Tibial nerve (tissue), 4 donors: Measurements from ENCODE around the gene PICK1. TPM values are rescaled to one million over a fixed set of nuclear protein-coding genes. Genes with fewer than 3 reads are reported as not detected.

Experiments used
- DNase-seq, 2 donors: peaks; one replicate each; pipeline ENCODE4 v3.0.0-alpha.2; 2019; ENCODE audit warnings: low spot score in 2 of 2
- H3K27ac ChIP-seq, 4 donors: fragments of 200-600 bp; sonication (generic) in 3 of 4; one replicate each; pipeline ENCODE4 v1.5.1; 2017 to 2019; ENCODE audit warnings: mild to moderate bottlenecking in 1 of 4
- H3K27me3 ChIP-seq, 2 donors: fragments of 200-600 bp; sonication (generic) in 1 of 2; one replicate each; pipeline versions ENCODE4 v1.5.1 to v1.6.0; 2017 to 2019
- H3K36me3 ChIP-seq, 3 donors: fragments of 200-600 bp; sonication (generic); one replicate each; pipeline ENCODE4 v1.5.1; 2018 to 2019
- H3K4me1 ChIP-seq, 4 donors: fragments of 200-600 bp; sonication (generic) in 3 of 4; one replicate each; pipeline ENCODE4 v1.5.1; 2017 to 2019
- H3K4me3 ChIP-seq, 4 donors: fragments of 200-600 bp; sonication (generic) in 3 of 4; one replicate each; pipeline ENCODE4 v1.5.1; 2017 to 2019; ENCODE audit warnings: mild to moderate bottlenecking in 1 of 4, moderate library complexity in 1 of 4
- H3K9me3 ChIP-seq, 4 donors: fragments of 200-600 bp; sonication (generic) in 3 of 4; one replicate each; pipeline ENCODE4 v1.5.1; 2017 to 2019
- CTCF ChIP-seq, 5 experiments: fragments of 200-600 bp in 3 of 5; fragments of 450-650 bp in 2 of 5; sonication (generic) in 3 of 5; IDR thresholded peaks; one replicate each; pipeline ENCODE4 v1.5.1; 2016 to 2019; ENCODE audit warnings: antibody characterized with exemption in 5 of 5, mild to moderate bottlenecking in 3 of 5, moderate library complexity in 2 of 5
- EP300 ChIP-seq, 2 donors: sonication (generic); formaldehyde crosslinking; IDR thresholded peaks; one replicate each; pipeline ENCODE4 v1.6.1; 2017; ENCODE audit warnings: antibody characterized with exemption in 2 of 2, mild to moderate bottlenecking in 1 of 2
- POLR2A ChIP-seq, 2 donors: fragments of 450-650 bp; IDR thresholded peaks; one replicate each; pipeline ENCODE4 v1.6.1; 2017; ENCODE audit warnings: antibody characterized with exemption in 2 of 2, mild to moderate bottlenecking in 2 of 2, moderate library complexity in 2 of 2
- WGBS, 2 donors: methylation state at CpG; one replicate each; pipeline ENCODE4 v1.1.5; 2018; 5-methylcytosine and 5-hydroxymethylcytosine counted together
- total RNA-seq, 4 donors: library from RNA; depleted of rRNA; stranded (reverse); fragments of >200 nt; gene quantifications; one replicate each; pipeline ENCODE4 v1.1.0, GENCODE V29; 2016

The PICK1 gene
- total RNA-seq, 4 donors from 2014 or later: 32.1 to 49.8 (median 44.2) TPM

- DNase-seq: no peak
- TF ChIP-seq POLR2A (IDR thresholded peaks at IDR 0.05): no peak
- no peak for TF ChIP-seq CTCF (IDR thresholded peaks at IDR 0.05)
- no peak for TF ChIP-seq EP300 (IDR thresholded peaks at IDR 0.05)
- 89 to 97% methylated on average over 8 of the region's 8 CpGs for WGBS, 2 donors
- peaks cover 0 to 55% (median 21%) of the 10 kb centered on the region in 4 donors for H3K4me1 ChIP-seq
- H3K4me3 ChIP-seq: no peak overlapping the region
- no peaks in the 10 kb centered on the region for H3K27me3 ChIP-seq
- H3K9me3 ChIP-seq: no peaks in the 10 kb centered on the region
- peak overlapping the region in 3 of 4 donors; percentile 30 to 96 (median 60) for H3K27ac ChIP-seq
- H3K36me3 ChIP-seq: peaks cover 0 to 89% (median 13%) of the 10 kb centered on the region in 3 donors
Observed at GRCh38 chr22:38065539-38065938, 8.3 kb downstream of the PICK1 start.

GRCh38 chr22:38066381-38067027 lies 9.3 kb downstream of the PICK1 start:
- Histone ChIP-seq H3K27me3 (no peaks in the 10 kb centered on the region), H3K27ac (peak overlapping the region; percentile 2 to 96 (median 52)), H3K4me1 (peaks cover 0 to 58% (median 20%) of the 10 kb centered on the region in 4 donors)

GRCh38 chr22:38067028-38067415 lies 9.8 kb downstream of the PICK1 start:
- DNase-seq: peak; percentile 49 to 54
- WGBS, 2 donors: 61 to 78% methylated on average over 8 of the region's 8 CpGs
- Histone ChIP-seq H3K4me3 (no peak overlapping the region), H3K36me3 (peaks cover 3 to 90% (median 13%) of the 10 kb centered on the region in 3 donors), H3K27me3 (no peaks in the 10 kb centered on the region), H3K4me1 (peaks cover 0 to 56% (median 17%) of the 10 kb centered on the region in 4 donors), H3K9me3 (no peaks in the 10 kb centered on the region), H3K27ac (peak overlapping the region in 3 of 4 donors; percentile 26 to 96 (median 78))
- TF ChIP-seq CTCF (IDR thresholded peaks at IDR 0.05): no peak
- TF ChIP-seq EP300 (IDR thresholded peaks at IDR 0.05): peak in 1 of 2 donors; percentile 2

More at GRCh38 chr22:38066381-38067027, 9.3 kb downstream of the PICK1 start:
- 62 to 67% methylated on average over 13 of the region's 13 CpGs for WGBS, 2 donors
- no peak for DNase-seq
- TF ChIP-seq EP300 (IDR thresholded peaks at IDR 0.05) (peak in 1 of 2 donors; percentile 26), CTCF (IDR thresholded peaks at IDR 0.05) (no peak)
- Histone ChIP-seq H3K4me3 (no peak overlapping the region), H3K9me3 (no peaks in the 10 kb centered on the region), H3K36me3 (peaks cover 0 to 88% (median 13%) of the 10 kb centered on the region in 3 donors)

GRCh38 chr22:38067761-38068360 lies 10.7 kb downstream of the PICK1 start:
- Histone ChIP-seq H3K4me1 (peaks cover 0 to 54% (median 14%) of the 10 kb centered on the region in 4 donors), H3K27me3 (no peaks in the 10 kb centered on the region), H3K27ac (peak overlapping the region; percentile 40 to 96 (median 76)), H3K9me3 (no peaks in the 10 kb centered on the region), H3K36me3 (peaks cover 4 to 91% (median 15%) of the 10 kb centered on the region in 3 donors), H3K4me3 (no peak overlapping the region)
- TF ChIP-seq CTCF (IDR thresholded peaks at IDR 0.05): no peak
- no peak for TF ChIP-seq POLR2A (IDR thresholded peaks at IDR 0.05)
- TF ChIP-seq EP300 (IDR thresholded peaks at IDR 0.05): no peak
- WGBS, 2 donors: 74 to 80% methylated on average over 11 to 12 of the region's 13 CpGs
- no peak for DNase-seq
